ENCODE measurements around the gene GP1BA. TPM values are rescaled to one million over a fixed set of nuclear protein-coding genes. Genes with fewer than 3 reads are reported as not detected.

The GP1BA gene
- total RNA-seq, 1 experiment from 2014 or later = not detected

DNA sequence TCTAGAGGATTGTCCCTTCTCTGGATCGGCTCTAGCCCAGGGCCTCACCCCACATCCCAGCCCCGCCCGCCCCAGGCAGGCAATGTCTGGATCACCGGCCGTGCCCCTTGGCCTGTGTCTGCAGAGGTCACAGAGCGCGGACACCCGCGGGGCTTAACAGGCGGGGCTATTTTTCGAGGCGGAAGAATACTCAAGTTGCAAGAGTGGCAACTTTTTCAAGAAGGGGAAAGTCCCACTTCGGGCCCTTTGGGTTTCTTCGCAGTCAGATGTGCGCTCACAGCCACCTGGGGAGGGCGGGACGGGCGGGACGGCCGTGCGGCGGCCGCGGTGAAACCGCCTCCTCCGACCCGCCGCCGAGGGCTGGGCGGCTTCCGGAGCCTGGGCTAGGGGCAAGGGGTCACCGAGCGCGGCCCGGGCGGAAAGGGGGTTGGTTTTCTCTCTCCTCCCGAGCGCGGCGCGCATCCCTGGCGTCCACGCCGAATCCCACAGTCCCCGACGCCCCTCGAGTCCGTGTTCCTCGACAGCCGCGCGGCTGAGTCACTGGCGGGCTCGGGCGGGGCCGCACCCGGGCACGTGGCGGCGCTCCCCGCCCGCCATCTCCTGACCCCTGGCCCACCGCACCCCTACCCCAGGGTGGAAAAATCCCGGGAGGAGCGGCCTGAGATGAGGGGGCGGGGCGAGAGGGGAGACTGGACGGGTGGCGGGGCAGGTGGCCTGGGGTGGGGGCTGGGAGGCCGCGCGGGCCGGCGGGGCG lies 17.4 kb downstream of the GP1BA start:
- peak; percentile 83 for DNase-seq (ENCODE audit: unreplicated experiment)
- no TSS peak for BruUV-seq (replicated peaks)
- Mint-ChIP-seq H3K9me3 (ENCODE audit: unreplicated experiment) (no peaks in the 10 kb centered on the region), H3K4me3 (ENCODE audit: unreplicated experiment) (peak overlapping the region; percentile 74), H3K27ac (ENCODE audit: low read depth, unreplicated experiment) (peak overlapping the region; percentile 74), H3K36me3 (ENCODE audit: insufficient read depth, unreplicated experiment) (peaks cover 40% of the 10 kb centered on the region), H3K27me3 (ENCODE audit: insufficient read depth, unreplicated experiment) (no peaks in the 10 kb centered on the region), H3K4me1 (ENCODE audit: insufficient read depth, unreplicated experiment) (peaks cover 36% of the 10 kb centered on the region)
- intact Hi-C loops (cut with micrococcal nuclease) = loop anchor here (1.0 kb wide), 1 partner anchor 20 kb away; no protein-coding TSS in a partner anchor
- CTCF ChIA-PET = interaction anchor here (1.3 kb wide), 1 partner anchor 10 kb away, joined by 3 read pairs; the partner anchor contains the start of genes RNF167 and SLC25A11
- POLR2A ChIA-PET = interaction anchor here (0.7 to 21.5 kb wide), 13 partner anchors 10 to 228 kb away, joined by 3 to 639 read pairs (median 4); partner anchors contain the start of genes CAMTA2, INCA1, KIF1C and RNF167
- TF ChIP-seq, protein P1, sequence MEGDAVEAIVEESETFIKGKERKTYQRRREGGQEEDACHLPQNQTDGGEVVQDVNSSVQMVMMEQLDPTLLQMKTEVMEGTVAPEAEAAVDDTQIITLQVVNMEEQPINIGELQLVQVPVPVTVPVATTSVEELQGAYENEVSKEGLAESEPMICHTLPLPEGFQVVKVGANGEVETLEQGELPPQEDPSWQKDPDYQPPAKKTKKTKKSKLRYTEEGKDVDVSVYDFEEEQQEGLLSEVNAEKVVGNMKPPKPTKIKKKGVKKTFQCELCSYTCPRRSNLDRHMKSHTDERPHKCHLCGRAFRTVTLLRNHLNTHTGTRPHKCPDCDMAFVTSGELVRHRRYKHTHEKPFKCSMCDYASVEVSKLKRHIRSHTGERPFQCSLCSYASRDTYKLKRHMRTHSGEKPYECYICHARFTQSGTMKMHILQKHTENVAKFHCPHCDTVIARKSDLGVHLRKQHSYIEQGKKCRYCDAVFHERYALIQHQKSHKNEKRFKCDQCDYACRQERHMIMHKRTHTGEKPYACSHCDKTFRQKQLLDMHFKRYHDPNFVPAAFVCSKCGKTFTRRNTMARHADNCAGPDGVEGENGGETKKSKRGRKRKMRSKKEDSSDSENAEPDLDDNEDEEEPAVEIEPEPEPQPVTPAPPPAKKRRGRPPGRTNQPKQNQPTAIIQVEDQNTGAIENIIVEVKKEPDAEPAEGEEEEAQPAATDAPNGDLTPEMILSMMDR (IDR thresholded peaks at IDR 0.05; ENCODE audit: unreplicated experiment) = no peak

DNA sequence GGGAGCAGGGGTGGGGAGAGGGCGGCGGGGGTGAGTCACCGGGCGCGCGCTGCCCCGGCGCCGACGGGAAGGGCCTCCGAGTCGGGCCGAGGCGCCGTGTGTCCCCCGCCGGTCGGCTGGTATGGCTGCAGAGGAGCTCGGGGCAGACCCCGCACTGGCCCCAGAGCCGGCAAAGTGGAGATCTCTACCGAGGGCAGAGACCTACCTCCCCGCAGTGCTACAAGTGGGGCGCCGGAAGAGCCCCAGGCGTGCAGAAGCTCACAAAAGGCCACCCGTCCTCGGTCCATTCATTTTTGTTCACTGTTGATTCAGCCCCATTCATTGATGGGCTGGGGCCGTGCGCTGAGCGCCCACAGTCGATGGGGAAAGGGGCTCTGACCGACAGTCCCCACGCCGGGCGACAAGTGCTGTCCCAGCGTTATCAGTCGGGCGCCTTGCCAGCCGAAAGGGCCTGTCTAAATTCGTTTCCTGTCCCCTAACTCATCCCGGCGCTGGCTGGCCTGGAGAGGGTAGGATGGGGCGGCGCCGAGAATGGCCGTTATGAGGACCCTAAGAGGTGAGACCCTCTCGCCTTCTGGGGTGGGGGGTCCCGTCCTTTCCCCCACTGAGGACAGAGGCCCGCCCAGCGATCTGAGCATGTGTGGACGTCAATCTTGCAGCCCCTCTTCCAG lies 18.1 kb downstream of the GP1BA start:
- peak overlapping the region; percentile 74 for H3K27ac Mint-ChIP-seq (ENCODE audit: low read depth, unreplicated experiment)
- H3K4me1 Mint-ChIP-seq (ENCODE audit: insufficient read depth, unreplicated experiment) = peaks cover 29% of the 10 kb centered on the region
- ChIA-PET POLR2A (interaction anchor here (0.6 to 21.5 kb wide), 9 partner anchors 9 to 228 kb away, joined by 3 to 639 read pairs (median 4); partner anchors contain the start of genes INCA1, KIF1C, RNF167 and SLC25A11), CTCF (interaction anchor here (0.6 kb wide), 1 partner anchor 62 kb away, joined by 3 read pairs; no protein-coding TSS in a partner anchor)
- no peaks in the 10 kb centered on the region for H3K9me3 Mint-ChIP-seq (ENCODE audit: unreplicated experiment)
- TF ChIP-seq, protein P1 (IDR thresholded peaks at IDR 0.05; ENCODE audit: unreplicated experiment) = no peak
- peaks cover 33% of the 10 kb centered on the region for H3K36me3 Mint-ChIP-seq (ENCODE audit: insufficient read depth, unreplicated experiment)
- TSS peak; percentile 72 for BruUV-seq (replicated peaks)
- no peaks in the 10 kb centered on the region for H3K27me3 Mint-ChIP-seq (ENCODE audit: insufficient read depth, unreplicated experiment)
- DNase-seq (ENCODE audit: unreplicated experiment) = no peak
- H3K4me3 Mint-ChIP-seq (ENCODE audit: unreplicated experiment) = peak overlapping the region; percentile 74
- intact Hi-C loops (cut with micrococcal nuclease) = no loop called here

DNA sequence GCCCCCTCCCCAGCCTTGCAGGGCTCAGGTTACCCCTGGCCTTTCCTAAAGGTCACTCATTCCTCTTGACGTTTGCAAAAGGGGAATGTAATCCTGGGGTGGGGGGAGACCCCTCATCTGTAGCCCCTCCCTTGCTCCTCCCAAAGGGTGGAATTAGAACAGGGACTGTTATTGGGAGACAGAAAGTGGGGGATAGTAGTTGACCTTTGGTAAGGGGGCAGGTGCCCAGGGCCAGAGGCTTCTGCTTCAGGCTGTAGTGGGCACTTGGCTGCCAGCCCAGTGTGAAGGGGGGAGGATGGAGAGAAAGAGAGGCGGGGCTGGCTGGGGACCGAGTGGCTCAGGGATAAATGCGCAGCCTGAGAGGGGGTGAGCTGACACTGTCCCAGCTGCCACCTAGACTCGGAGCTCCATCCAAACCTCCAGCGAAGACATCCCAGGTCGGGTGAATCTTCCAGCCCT lies 18.7 kb downstream of the GP1BA start, which contains the start of gene ENO3:
TSS of gene ENO3 (plus strand) at position 374 of the 459 bp plus-strand sequence. CDS start 711 bp downstream, outside the sequence.
- ChIA-PET CTCF (interaction anchor here (0.6 to 0.7 kb wide), 3 partner anchors 12 to 441 kb away, joined by 3 read pairs; no protein-coding TSS in a partner anchor), POLR2A (interaction anchor here (0.6 to 21.5 kb wide), 7 partner anchors 9 to 229 kb away, joined by 3 to 639 read pairs (median 4); partner anchors contain the start of genes RNF167, SLC25A11 and SPAG7)
- TF ChIP-seq, protein P1 (IDR thresholded peaks at IDR 0.05; ENCODE audit: unreplicated experiment) = no peak
- H3K36me3 Mint-ChIP-seq (ENCODE audit: insufficient read depth, unreplicated experiment) = peaks cover 27% of the 10 kb centered on the region
- no peaks in the 10 kb centered on the region for H3K9me3 Mint-ChIP-seq (ENCODE audit: unreplicated experiment)
- H3K4me3 Mint-ChIP-seq (ENCODE audit: unreplicated experiment) = peak within 1 kb of the TSS; percentile 74
- peaks cover 23% of the 10 kb centered on the region for H3K4me1 Mint-ChIP-seq (ENCODE audit: insufficient read depth, unreplicated experiment)
- BruUV-seq (replicated peaks) = no TSS peak
- no peak for DNase-seq (ENCODE audit: unreplicated experiment)
- intact Hi-C loops (cut with micrococcal nuclease) = no loop called here
- no peaks in the 10 kb centered on the region for H3K27me3 Mint-ChIP-seq (ENCODE audit: insufficient read depth, unreplicated experiment)
- H3K27ac Mint-ChIP-seq (ENCODE audit: low read depth, unreplicated experiment) = peak within 1 kb of the TSS; percentile 74

Data from MCF 10A (cell line).